Muscle layer of colon (tissue), 2 donors: ENCODE data around the gene PSMC4.

Experiments used
- H3K27ac ChIP-seq: one replicate; pipeline ENCODE4 v1.7.0; 2013; ENCODE audit warnings: low read depth, mild to moderate bottlenecking, low read length, moderate library complexity
- H3K27me3 ChIP-seq, 2 donors: one replicate each; pipeline ENCODE4 v1.7.0; 2013; ENCODE audit warnings: low read length in 2 of 2, mild to moderate bottlenecking in 2 of 2; ENCODE audit not compliant: insufficient read depth in 2 of 2, control insufficient read depth in 1 of 2
- H3K36me3 ChIP-seq: one replicate; pipeline ENCODE4 v1.7.0; 2013; ENCODE audit warnings: mild to moderate bottlenecking, low read length; ENCODE audit not compliant: insufficient read depth
- H3K4me1 ChIP-seq: one replicate; pipeline ENCODE4 v1.7.0; 2013; ENCODE audit warnings: mild to moderate bottlenecking, low read length; ENCODE audit not compliant: insufficient read depth
- H3K4me3 ChIP-seq, 2 donors: one replicate each; pipeline ENCODE4 v1.7.0; 2013; ENCODE audit warnings: low read length in 2 of 2, low read depth in 1 of 2, mild to moderate bottlenecking in 1 of 2, moderate library complexity in 1 of 2
- H3K9ac ChIP-seq: one replicate; pipeline ENCODE4 v1.7.0; 2013; ENCODE audit warnings: low read length
- H3K9me3 ChIP-seq: one replicate; pipeline ENCODE4 v1.7.0; 2013; ENCODE audit warnings: mild to moderate bottlenecking, low read length
- donor health status: abdominal sarcoma.
- donor health status: Adenocarcinoma of cecum.

The PSMC4 gene

GRCh38 chr19:39969681-39970424 is 1.1 kb upstream of the PSMC4 start:
- peaks cover 16% of the 10 kb centered on the region for H3K4me1 ChIP-seq
- H3K9me3 ChIP-seq: no peaks in the 10 kb centered on the region
- peak overlapping the region; percentile 79 for H3K27ac ChIP-seq
- H3K36me3 ChIP-seq: peaks cover 26% of the 10 kb centered on the region
- H3K9ac ChIP-seq: peak overlapping the region; percentile 89
- H3K27me3 ChIP-seq: no peaks in the 10 kb centered on the region
- peak overlapping the region; percentile 47 to 89 for H3K4me3 ChIP-seq

- peak overlapping the region; percentile 47 to 89 for H3K4me3 ChIP-seq
- no peaks in the 10 kb centered on the region for H3K27me3 ChIP-seq
- peaks cover 16% of the 10 kb centered on the region for H3K4me1 ChIP-seq
- no peaks in the 10 kb centered on the region for H3K9me3 ChIP-seq
- H3K36me3 ChIP-seq: peaks cover 29% of the 10 kb centered on the region
- H3K27ac ChIP-seq: peak overlapping the region; percentile 79
- H3K9ac ChIP-seq: peak overlapping the region; percentile 89
Observed at GRCh38 chr19:39970425-39970674, 615 bp upstream of the PSMC4 start.

DNA sequence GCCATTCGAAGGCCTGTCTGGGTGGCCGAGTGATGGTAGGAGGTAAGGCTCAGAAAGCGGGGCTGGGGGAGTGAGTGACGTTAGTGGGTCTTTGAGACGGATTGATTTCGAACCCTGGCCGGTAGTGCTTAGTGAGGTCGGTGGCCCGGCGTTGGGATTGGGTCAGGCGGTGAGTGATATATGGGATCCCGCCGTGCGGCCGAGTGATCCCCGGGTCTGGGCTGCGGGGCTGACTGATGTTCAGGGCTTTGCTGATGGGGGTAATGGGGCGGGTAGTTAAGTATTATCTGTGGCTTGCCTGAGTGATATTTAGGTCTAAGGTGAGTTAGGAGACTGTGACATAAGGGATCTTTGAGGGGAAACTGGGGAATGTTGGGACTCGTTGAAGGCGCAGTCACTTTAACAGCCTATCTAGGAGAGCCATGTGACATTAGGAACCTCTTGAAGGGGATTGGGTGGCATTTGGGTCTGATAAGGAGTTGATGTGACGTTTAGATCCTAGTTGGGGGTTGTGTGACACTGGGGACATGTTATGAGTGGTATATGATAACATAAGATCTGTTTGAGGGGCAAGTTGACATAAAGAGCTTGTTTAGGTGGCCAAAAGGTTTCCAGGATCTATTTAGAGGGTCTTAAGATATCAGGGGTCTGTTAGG is 543 bp downstream of the PSMC4 start:
- H3K9ac ChIP-seq: peak overlapping the region; percentile 89
- H3K27me3 ChIP-seq: no peaks in the 10 kb centered on the region
- peaks cover 16% of the 10 kb centered on the region for H3K4me1 ChIP-seq
- H3K27ac ChIP-seq: peak overlapping the region; percentile 87
- no peaks in the 10 kb centered on the region for H3K9me3 ChIP-seq
- H3K4me3 ChIP-seq: peak overlapping the region; percentile 89 to 93
- peaks cover 33% of the 10 kb centered on the region for H3K36me3 ChIP-seq

- peaks cover 53% of the 10 kb centered on the region for H3K36me3 ChIP-seq
- H3K4me3 ChIP-seq: no peak overlapping the region
- no peak overlapping the region for H3K27ac ChIP-seq
- peaks cover 16% of the 10 kb centered on the region for H3K4me1 ChIP-seq
- no peaks in the 10 kb centered on the region for H3K27me3 ChIP-seq
- no peak overlapping the region for H3K9ac ChIP-seq
- no peaks in the 10 kb centered on the region for H3K9me3 ChIP-seq
Observed at GRCh38 chr19:39974377-39975155, 3.6 kb downstream of the PSMC4 start.

- Histone ChIP-seq H3K36me3 (peaks cover 31% of the 10 kb centered on the region), H3K4me1 (no peaks in the 10 kb centered on the region)
Observed at GRCh38 chr19:39982883-39983282, 11.9 kb downstream of the PSMC4 start.

GRCh38 chr19:39983695-39984300 is 12.8 kb downstream of the PSMC4 start:
- Histone ChIP-seq H3K27ac (no peak overlapping the region), H3K4me1 (no peaks in the 10 kb centered on the region), H3K9me3 (peaks cover 8% of the 10 kb centered on the region), H3K9ac (no peak overlapping the region), H3K36me3 (peaks cover 24% of the 10 kb centered on the region), H3K27me3 (no peaks in the 10 kb centered on the region), H3K4me3 (no peak overlapping the region)

More at GRCh38 chr19:39982883-39983282, 11.9 kb downstream of the PSMC4 start:
- H3K9ac ChIP-seq: no peak overlapping the region
- no peak overlapping the region for H3K4me3 ChIP-seq
- peaks cover 8% of the 10 kb centered on the region for H3K9me3 ChIP-seq
- H3K27ac ChIP-seq: no peak overlapping the region
- H3K27me3 ChIP-seq: no peaks in the 10 kb centered on the region

DNA sequence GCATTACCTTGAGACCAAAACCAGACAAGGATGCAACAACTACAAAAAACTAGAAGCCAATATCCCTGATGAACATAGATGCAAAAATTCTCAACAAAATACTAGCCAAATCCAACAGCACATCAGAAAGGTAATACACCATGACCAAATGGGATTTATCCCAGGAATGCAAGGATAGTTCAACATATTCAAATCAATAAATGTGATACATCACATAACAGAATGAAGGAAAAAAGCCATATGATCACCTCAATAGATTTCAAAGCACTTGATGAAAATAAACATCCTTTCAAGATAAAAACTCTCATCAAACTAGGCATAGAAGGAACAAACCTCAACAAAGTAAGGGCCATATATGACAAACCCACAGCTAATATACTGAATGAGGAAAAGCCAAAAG is 15.7 kb downstream of the PSMC4 start:
- Histone ChIP-seq H3K27me3 (no peaks in the 10 kb centered on the region), H3K9me3 (peaks cover 8% of the 10 kb centered on the region), H3K4me3 (no peak overlapping the region), H3K9ac (no peak overlapping the region), H3K27ac (no peak overlapping the region), H3K4me1 (no peaks in the 10 kb centered on the region), H3K36me3 (no peaks in the 10 kb centered on the region)

GRCh38 chr19:39987167-39987566 is 16.2 kb downstream of the PSMC4 start:
- H3K4me1 ChIP-seq: no peaks in the 10 kb centered on the region
- peaks cover 8% of the 10 kb centered on the region for H3K9me3 ChIP-seq
- H3K9ac ChIP-seq: no peak overlapping the region
- no peak overlapping the region for H3K4me3 ChIP-seq
- H3K27ac ChIP-seq: no peak overlapping the region
- H3K27me3 ChIP-seq: no peaks in the 10 kb centered on the region
- no peaks in the 10 kb centered on the region for H3K36me3 ChIP-seq

DNA sequence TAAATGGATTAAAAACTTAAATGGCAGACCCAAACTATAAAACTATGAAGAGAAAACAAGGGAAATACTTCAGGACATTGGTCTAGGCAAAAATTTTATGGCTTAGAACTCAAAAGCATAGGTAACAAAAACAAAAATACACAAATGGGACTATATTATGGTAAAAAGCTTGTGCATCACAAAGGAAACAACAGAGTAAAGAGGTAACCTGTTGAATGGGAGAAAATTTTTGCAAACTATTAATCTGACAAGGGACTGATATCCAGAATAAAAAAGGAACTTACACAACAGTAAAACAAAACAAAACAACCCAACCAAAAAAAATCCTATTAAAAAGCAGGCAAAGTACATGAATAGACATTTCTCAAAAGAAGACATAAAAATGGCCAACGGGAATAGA is 16.6 kb downstream of the PSMC4 start:
- Histone ChIP-seq H3K9ac (no peak overlapping the region), H3K27me3 (no peaks in the 10 kb centered on the region), H3K4me3 (no peak overlapping the region), H3K36me3 (no peaks in the 10 kb centered on the region), H3K27ac (no peak overlapping the region), H3K9me3 (peaks cover 8% of the 10 kb centered on the region), H3K4me1 (no peaks in the 10 kb centered on the region)

- Histone ChIP-seq H3K9me3 (no peaks in the 10 kb centered on the region), H3K27ac (no peak overlapping the region), H3K36me3 (no peaks in the 10 kb centered on the region), H3K4me1 (peaks cover 15% of the 10 kb centered on the region), H3K9ac (no peak overlapping the region), H3K4me3 (no peak overlapping the region), H3K27me3 (no peaks in the 10 kb centered on the region)
Observed at GRCh38 chr19:39993605-39994004, 22.6 kb downstream of the PSMC4 start.

- H3K36me3 ChIP-seq: no peaks in the 10 kb centered on the region
- no peak overlapping the region for H3K9ac ChIP-seq
- peaks cover 15% of the 10 kb centered on the region for H3K4me1 ChIP-seq
- H3K4me3 ChIP-seq: no peak overlapping the region
- H3K9me3 ChIP-seq: no peaks in the 10 kb centered on the region
- H3K27me3 ChIP-seq: no peaks in the 10 kb centered on the region
- H3K27ac ChIP-seq: no peak overlapping the region
Observed at GRCh38 chr19:39994361-39994760, 23.4 kb downstream of the PSMC4 start.
